ENCODE measurements around the gene IFI27L2. TPM values are rescaled to one million over a fixed set of nuclear protein-coding genes. Genes with fewer than 3 reads are reported as not detected.

Gene IFI27L2
- total RNA-seq, 4 donors from 2014 or later, result 21.0 to 69.1 (median 52.3) TPM

DNA sequence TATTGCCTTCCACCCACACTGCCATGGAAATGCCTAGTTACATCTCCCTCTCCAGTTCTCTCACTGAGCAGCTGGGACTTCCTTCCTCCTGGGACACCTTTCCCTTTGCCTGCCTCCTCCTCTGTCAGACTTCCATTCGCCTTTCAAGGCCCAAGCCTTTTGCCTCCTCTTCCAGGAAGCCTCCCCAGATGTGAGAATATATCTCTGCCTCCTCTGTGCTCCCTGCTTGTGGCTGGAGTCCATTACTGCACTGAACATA is 3.1 kb downstream of the IFI27L2 start:
- no peak overlapping the region for H3K4me3 ChIP-seq (ENCODE audit: low read depth, poor library complexity, severe bottlenecking)
- 82 to 92% methylated on average over 1 of the region's 1 CpG for WGBS, 2 donors
- DNase-seq (ENCODE audit: low spot score in 2 of 2), result peak in 1 of 2 donors; percentile 11
- TF ChIP-seq POLR2A (IDR thresholded peaks at IDR 0.05), result no peak
- TF ChIP-seq, protein P1, sequence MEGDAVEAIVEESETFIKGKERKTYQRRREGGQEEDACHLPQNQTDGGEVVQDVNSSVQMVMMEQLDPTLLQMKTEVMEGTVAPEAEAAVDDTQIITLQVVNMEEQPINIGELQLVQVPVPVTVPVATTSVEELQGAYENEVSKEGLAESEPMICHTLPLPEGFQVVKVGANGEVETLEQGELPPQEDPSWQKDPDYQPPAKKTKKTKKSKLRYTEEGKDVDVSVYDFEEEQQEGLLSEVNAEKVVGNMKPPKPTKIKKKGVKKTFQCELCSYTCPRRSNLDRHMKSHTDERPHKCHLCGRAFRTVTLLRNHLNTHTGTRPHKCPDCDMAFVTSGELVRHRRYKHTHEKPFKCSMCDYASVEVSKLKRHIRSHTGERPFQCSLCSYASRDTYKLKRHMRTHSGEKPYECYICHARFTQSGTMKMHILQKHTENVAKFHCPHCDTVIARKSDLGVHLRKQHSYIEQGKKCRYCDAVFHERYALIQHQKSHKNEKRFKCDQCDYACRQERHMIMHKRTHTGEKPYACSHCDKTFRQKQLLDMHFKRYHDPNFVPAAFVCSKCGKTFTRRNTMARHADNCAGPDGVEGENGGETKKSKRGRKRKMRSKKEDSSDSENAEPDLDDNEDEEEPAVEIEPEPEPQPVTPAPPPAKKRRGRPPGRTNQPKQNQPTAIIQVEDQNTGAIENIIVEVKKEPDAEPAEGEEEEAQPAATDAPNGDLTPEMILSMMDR (IDR thresholded peaks at IDR 0.05), result no peak
- intact Hi-C loops (cut with DNase I; ENCODE audit: low total_unique reads), result no loop called here

DNA sequence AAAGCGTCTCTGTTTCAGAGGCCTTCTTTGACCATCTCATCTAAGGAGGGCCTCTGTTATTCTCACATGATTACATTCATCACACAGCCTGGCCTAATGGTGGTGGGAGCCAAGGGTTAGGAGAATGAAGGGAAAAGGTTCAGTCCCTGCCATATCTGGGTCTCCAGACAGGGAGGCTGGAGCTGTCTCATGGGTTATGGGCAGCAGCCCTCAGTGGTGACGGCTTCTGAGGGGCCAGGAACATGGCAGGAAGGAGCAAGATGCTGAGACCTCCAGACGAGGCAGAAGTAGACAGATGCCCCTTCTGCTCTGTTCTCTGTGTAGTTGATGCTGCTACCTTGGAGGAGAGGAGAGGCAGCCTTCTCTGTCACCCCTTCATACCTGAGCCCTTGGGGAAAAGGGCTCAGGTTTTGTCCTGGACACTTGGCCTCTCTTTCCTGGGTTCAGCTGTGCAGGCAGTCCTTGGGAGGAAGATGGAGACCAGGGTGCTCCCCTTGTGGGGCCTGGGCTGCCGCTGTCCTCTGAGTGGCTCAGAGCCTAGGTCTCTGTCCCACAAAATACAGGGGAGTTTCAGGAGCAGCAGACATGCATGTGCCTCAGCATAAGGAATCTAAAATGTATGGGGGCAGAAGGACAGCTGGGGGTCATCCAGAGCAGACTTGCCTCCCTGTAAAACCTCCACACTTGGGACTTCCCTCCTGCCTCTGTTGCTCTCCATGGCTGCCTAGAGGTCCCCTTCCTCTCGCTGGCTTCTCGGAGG is 3.6 kb downstream of the IFI27L2 start:
- 91 to 96% methylated on average over 6 of the region's 6 CpGs for WGBS, 2 donors
- DNase-seq (ENCODE audit: low spot score in 2 of 2), result peak; percentile 7 to 68
- TF ChIP-seq, protein P1 (IDR thresholded peaks at IDR 0.05), result no peak
- no peak for TF ChIP-seq POLR2A (IDR thresholded peaks at IDR 0.05)
- no peak overlapping the region for H3K4me3 ChIP-seq (ENCODE audit: low read depth, poor library complexity, severe bottlenecking)
- intact Hi-C loops (cut with DNase I; ENCODE audit: low total_unique reads), result no loop called here

- intact Hi-C loops (cut with DNase I; ENCODE audit: low total_unique reads), result no loop called here
- no peak overlapping the region for H3K4me3 ChIP-seq (ENCODE audit: low read depth, poor library complexity, severe bottlenecking)
- 80% methylated on average over 8 to 9 of the region's 9 CpGs for WGBS, 2 donors
- peak in 1 of 2 donors; percentile 39 for DNase-seq (ENCODE audit: low spot score in 2 of 2)
- no peak for TF ChIP-seq POLR2A (IDR thresholded peaks at IDR 0.05)
- TF ChIP-seq, protein P1 (IDR thresholded peaks at IDR 0.05), result no peak
These were observed 4.6 kb downstream of the IFI27L2 start for GRCh38 chr14:94124582-94125377.

GRCh38 chr14:94123868-94124267 is 5.5 kb downstream of the IFI27L2 start:
- DNase-seq (ENCODE audit: low spot score in 2 of 2), result peak in 1 of 2 donors; percentile 13
- TF ChIP-seq, protein P1 (IDR thresholded peaks at IDR 0.05), result no peak
- TF ChIP-seq POLR2A (IDR thresholded peaks at IDR 0.05), result no peak
- intact Hi-C loops (cut with DNase I; ENCODE audit: low total_unique reads), result no loop called here
- H3K4me3 ChIP-seq (ENCODE audit: low read depth, poor library complexity, severe bottlenecking), result no peak overlapping the region
- WGBS, 2 donors, result 94 to 100% methylated on average over 1 of the region's 1 CpG

GRCh38 chr14:94123296-94123695 is 6.1 kb downstream of the IFI27L2 start:
- TF ChIP-seq, protein P1 (IDR thresholded peaks at IDR 0.05), result no peak
- TF ChIP-seq POLR2A (IDR thresholded peaks at IDR 0.05), result no peak
- WGBS, 2 donors, result 91 to 95% methylated on average over 9 of the region's 9 CpGs
- peak in 1 of 2 donors; percentile 65 for DNase-seq (ENCODE audit: low spot score in 2 of 2)
- H3K4me3 ChIP-seq (ENCODE audit: low read depth, poor library complexity, severe bottlenecking), result no peak overlapping the region
- intact Hi-C loops (cut with DNase I; ENCODE audit: low total_unique reads), result no loop called here

All from lower leg skin (tissue), 4 donors.